ENCODE data around the gene WNT7A.
"Not testable (repeated sequence)": the region's sequence is repeated elsewhere in the genome, so short reads cannot be mapped to it uniquely, and the experiment has no call there.

The WNT7A gene

GRCh38 chr3:13865106-13865505, 14.8 kb downstream of the WNT7A start:
- FAIRE-seq, result no peak

DNA sequence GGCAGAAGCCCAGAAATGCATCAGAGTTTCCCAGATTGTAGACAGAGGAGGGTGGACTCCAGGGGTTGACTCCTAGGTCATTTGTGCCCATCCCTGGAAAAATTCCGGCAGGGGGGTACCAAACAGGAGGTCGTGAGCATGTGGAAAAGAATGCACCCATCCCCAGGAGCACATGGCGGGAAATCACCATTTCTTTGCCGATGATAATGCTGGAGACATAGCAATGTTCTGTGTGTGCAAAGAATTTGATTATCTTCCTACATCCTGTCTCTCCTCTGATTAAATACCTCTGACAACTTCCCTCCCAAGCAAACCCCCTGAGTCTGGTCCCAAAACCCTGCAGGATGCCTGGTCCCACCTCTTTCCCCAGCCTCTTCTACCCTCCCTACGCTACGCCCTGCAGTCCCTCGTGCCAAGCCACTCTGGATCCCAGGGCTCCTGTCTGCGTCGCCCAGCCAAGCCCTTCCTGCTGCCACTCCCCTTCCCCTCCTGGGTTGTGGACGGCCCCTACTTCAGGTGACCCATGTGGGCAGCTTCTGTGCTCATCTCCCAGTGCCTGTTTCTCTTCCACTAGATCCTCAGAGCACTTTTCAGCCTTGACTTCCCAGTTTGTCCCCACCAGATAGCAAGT, 15.8 kb downstream of the WNT7A start:
- no peak for FAIRE-seq

DNA sequence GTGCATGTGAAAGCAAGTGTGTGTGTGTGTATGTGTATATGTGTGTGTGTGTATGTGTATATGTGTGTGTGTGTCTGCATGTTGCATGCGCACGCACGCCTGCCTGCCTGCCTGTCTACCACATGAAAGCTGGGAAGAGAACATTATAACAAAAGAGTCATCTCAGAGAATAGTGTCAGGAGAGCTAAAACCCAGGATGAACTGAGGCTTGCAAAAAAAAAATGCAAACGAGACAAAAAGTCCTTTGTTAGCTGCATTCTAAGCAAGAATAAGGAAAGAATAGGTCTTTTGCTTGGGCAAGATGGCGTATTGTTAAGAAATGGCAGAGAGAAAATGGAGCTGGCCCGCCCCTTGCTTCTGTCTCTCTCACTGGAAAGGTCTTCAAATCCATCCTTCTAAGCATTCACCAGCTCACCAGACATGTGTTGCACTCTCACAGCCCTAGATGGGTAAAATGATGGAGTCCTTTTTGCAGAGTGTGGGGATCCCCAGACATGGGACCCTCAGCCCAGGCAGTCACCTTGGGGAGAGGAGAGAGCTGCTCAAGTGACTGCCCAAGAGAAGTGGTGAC, 16.4 kb downstream of the WNT7A start:
- FAIRE-seq, result no peak

GRCh38 chr3:13861461-13861860, 18.4 kb downstream of the WNT7A start:
- no peak for FAIRE-seq

DNA sequence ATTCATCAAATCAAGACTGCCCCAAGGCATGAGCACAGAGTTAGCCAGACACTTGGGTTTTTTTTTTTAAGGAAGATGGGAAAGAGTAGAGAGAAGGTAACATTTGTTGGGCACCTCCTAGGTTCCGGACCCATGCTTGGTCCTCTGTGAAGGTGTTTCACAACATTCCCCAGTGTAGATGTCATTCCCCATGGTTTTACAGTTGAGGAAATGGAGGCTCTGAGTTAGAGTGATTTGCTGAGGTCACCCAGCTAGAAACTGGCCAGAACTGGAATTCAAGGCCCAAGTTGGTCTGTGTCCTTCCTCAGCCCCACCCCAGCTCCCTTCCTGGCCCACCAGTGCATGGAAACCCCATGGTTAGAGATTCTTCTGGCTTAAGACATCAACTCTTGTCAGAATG, 19.9 kb downstream of the WNT7A start:
- FAIRE-seq, result no peak

GRCh38 chr3:13858768-13859520, 20.9 kb downstream of the WNT7A start:
- no peak for FAIRE-seq

- FAIRE-seq, result no peak
These were observed 22.0 kb downstream of the WNT7A start for GRCh38 chr3:13857702-13858380.

- FAIRE-seq, result not testable (repeated sequence)
These were observed 23.2 kb downstream of the WNT7A start for GRCh38 chr3:13856628-13857027.

- FAIRE-seq, result no peak
These were observed 23.9 kb downstream of the WNT7A start for GRCh38 chr3:13856006-13856405.

DNA sequence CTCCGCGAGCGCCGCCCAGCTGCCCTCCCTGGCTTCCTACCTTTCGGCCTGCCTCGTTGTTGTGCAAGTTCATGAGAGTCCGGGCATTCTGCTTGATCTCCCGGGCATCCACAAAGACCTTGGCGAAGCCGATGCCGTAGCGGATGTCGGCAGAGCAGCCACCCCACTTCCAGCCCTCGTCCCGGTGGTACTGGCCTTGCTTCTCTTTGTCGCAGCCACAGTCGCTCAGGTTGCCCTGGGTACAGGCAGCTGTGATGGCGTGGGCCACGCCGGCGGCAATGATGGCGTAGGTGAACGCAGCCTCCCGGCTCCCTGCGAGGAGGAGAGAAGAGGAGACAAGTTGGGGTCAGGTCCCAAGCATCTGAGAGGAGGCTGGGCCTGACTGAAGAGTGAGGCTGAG, 25.4 kb downstream of the WNT7A start:
- no peak for FAIRE-seq

DNA sequence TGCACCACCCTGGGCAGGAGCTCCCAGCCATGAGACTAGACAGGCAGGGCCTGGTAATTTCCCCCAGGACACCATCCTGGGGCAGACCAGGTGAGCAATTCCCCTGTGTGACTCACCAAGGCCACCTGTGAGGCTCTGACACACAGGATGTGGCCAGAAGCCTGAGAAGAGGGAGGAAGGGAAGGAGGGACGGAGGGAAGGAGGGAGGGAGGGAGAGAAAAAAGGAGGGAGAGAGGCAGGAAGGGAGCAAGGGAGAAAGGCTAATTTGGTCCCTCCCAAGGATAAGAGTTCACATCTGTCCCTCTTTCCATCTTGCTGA, 25.9 kb downstream of the WNT7A start:
- no peak for FAIRE-seq

DNA sequence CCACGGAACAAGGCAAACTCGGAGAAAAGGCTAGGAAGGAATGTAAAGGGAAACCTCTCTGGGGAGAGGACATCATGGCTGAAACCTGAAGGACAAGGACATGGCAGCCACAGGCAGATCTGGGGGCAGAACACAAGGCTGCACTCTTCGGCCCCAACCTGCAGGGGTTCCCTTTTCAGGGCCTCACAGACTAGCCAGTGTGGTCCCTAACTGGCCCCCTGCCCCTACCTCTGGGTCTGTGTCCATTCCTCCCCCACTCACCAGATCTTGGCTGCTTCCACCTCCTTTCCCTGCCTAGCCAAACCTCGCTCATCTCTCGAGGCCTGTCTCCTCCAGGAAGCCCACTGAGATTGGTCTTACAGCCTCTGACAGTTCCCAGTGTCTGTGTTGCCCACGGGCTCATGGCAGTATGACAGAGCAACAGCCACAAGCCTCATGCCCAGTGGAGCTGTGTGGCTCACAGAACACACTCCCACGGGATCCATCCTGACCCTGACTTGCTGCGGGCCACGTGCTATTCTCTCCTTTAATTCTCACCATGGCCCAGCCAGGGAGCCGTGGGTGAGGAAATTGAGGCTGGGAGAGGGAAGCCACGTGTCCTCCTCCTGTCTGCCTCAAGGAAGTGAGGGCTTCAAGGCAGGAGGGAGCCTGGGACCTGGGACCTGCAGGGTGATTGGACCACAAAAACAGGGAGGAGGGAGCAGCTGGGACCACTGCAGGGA, 26.5 kb downstream of the WNT7A start:
- no peak for FAIRE-seq

DNA sequence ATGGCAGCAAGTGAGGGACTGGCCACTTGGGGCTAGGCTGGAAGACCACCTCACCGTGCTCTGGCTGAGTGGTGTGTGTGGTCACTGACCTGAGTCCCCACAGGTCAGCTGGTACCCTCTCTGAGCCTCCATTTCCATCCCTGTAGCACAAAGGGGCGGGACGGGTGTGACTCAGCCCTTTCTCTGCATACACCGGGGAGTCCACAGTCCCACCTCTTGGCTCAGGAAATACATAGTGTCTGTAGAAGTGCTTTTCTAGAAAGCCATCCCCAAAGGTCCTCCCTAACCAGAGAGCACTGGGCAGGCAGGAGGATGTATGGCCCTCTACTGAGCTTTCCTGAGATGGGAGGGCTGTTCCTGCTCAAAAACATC, 27.2 kb downstream of the WNT7A start:
- no peak for FAIRE-seq

- FAIRE-seq, result no peak
These were observed 27.8 kb downstream of the WNT7A start for GRCh38 chr3:13851997-13852637.

DNA sequence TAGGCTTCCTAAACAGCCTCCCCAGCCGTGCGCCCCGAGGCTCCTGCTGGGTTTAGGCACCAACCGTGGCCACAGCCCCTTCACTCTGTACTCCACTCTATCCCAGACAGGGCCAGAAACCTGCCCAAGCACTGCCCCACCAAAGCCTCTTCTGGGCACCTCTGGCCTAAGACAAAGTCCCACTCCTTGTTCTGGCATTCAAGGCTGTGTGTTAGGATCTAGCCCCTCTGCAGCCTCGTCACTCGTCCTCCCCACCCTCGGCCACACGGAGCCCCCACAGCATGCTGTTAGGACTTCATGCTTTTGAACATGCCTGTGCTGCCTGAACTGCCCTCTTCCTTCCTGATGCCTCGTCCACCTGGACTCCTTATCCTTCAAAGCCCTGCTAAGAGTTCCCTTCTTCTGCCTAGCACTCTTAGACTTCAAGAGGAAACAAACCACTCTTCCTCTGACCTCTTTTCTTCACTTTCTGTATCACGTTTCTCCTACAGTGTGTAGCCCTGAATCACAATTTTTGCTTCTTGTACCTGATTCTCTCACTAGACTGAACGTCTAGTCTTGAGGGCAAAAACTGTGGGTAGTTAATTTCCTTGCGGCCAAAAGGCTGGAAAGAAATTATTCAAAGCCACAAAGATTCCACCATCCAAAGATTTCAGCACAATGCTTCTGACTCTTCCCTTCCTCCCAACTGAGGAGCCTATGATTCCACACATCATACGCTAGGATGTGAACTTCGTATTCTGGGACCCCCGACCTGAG, 28.6 kb downstream of the WNT7A start:
- no peak for FAIRE-seq

DNA sequence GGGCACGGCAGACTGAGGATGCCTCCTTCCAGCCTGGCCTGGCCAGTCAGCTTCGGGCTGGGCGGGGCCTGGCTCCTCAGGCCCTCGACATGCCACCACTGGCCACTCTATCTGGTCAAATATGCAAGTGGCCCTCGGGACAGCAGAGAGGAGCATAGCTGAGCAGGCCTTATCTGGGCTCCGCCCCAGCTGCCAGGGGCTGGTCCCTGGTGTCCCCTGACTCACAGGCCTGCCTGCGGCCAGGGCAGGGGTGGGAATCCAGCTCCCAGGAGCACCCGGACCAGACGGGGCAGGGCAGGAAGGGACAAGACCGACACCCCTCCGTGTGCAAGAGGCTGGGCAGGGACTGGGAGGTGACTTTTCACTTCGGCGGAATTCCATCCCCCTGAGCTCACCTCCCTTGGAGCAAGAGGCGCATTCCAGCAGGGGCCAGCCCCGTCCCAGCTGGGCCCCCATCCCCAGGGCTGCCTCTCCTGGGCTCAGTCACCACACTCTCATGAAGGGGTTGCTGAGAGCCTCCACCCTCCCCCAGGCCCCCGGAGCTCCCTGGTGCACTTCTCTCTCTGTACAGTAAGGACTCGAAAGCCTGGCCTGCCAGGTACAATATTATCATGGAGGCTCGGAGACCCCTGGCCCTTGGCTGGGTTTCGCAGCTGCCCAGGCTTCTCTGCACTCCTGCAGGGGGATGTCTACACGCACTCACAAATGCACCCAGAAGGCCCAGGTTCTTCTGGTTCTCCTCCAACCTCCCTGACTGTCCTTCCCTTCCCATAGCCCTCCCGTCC, 29.5 kb downstream of the WNT7A start:
- no peak for FAIRE-seq

DNA sequence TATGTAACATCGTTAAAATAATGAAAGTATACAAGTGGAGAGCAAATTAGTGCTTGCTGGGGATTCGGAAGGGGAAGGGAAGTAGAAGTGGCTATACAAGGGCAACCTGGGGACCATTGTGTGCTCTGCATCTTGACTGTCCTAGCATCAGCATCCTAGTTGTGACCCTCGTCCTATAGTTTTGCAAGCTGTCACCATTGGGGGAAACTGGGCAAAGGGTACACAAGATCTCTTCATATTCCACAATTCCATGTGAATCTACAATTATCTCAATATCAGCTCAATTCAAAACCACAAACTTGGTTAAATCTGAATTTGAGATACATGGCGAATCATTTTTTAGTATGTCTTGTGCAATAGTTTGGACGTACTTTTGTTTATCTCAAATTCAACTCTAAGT, 30.9 kb downstream of the WNT7A start:
- no peak for FAIRE-seq

DNA sequence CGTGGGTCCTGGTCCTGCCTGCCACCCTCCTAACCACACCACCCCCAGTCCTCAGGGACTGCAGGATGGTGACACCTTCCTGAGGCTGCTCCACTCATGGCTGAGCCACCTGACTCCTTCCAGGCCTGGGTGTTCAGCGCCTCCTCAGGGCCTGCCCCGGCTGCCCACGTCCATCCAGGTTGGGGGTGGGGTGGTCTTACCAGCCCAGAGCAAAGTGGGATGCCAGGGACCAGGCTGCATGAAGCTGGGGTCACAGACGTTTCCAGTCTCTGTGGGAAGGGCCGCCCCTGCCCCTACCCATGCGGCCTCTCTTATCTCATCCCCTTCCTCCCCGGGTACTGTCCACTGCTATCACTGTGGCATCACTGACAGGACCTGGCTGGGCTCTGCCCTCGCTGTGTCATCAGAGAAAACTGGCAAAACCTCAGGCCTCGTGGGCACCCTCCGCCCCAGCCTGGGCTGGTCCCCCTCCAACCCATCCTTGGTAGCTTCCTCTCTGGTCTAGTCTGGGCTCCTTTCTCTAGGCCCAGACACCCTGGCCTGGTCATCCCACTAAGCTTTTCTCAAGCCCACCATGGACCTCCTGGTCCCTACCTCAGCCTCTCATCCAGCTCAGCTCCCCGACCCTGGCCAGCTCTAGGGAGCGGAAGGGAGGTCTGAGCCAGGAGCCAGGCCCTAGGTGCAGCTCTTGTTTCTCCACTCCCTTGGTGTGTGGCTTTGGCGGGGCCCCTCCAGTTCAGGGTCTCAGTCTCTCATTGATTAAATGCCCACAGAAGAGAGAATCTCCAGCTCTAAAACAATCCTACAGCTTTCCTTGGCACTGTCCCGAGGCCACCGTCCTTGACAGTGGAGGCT, 32.9 kb downstream of the WNT7A start:
- FAIRE-seq, result no peak

GRCh38 chr3:13846238-13846637, 33.6 kb downstream of the WNT7A start:
- no peak for FAIRE-seq

- FAIRE-seq, result no peak
These were observed 34.1 kb downstream of the WNT7A start for GRCh38 chr3:13845806-13846205.
